HepG2 (cell line): ENCODE results near the gene CLEC10A. TPM values are rescaled to one million over a fixed set of nuclear protein-coding genes. Genes with fewer than 3 reads are reported as not detected.

Experiments used
- CCAR2 ChIP-seq: fragments of 200-400 bp; formaldehyde crosslinking; optimal IDR thresholded peaks from 2 replicates; pipeline ENCODE3; 2018; ENCODE audit warnings: low read depth, mild to moderate bottlenecking, low read length, moderate library complexity
- DNMT1 ChIP-seq: sonication (generic); formaldehyde crosslinking; IDR thresholded peaks from 2 replicates; pipeline ENCODE4 v1.5.1; 2020; ENCODE audit warnings: mild to moderate bottlenecking, missing genetic modification reagents
- FOXP1 ChIP-seq, 2 experiments: fragments of 450-650 bp in 1 of 2; IDR thresholded peaks; 2 replicates each; pipeline ENCODE4 v1.6.1; 2017 to 2018; ENCODE audit warnings: antibody characterized with exemption in 1 of 2
- GABPB1 ChIP-seq: IDR thresholded peaks from 2 replicates; pipeline ENCODE4 v1.6.1; 2016; ENCODE audit warnings: mild to moderate bottlenecking, missing genetic modification reagents, moderate library complexity, missing compliant biosample characterization
- HOXA7 ChIP-seq: sonication (generic); formaldehyde crosslinking; IDR thresholded peaks from 2 replicates; pipeline ENCODE4 v1.8.1; 2022; ENCODE audit warnings: mild to moderate bottlenecking, missing genetic modification reagents, moderate library complexity
- KLF13 ChIP-seq: sonication (generic); formaldehyde crosslinking; IDR thresholded peaks from 2 replicates; pipeline ENCODE4 v1.4.0; 2020; ENCODE audit warnings: mild to moderate bottlenecking, missing genetic modification reagents
- LCORL ChIP-seq, 2 experiments: fragments of 450-650 bp in 1 of 2; sonication (generic) in 1 of 2; formaldehyde crosslinking in 1 of 2; IDR thresholded peaks; 2 replicates each; pipeline versions ENCODE4 v1.5.0 to v1.6.1; 2017 to 2020; ENCODE audit warnings: antibody characterized with exemption in 1 of 2, missing genetic modification reagents in 1 of 2
- MYNN ChIP-seq: sonication (generic); formaldehyde crosslinking; IDR thresholded peaks from 2 replicates; pipeline ENCODE4 v1.4.0; 2020; ENCODE audit warnings: mild to moderate bottlenecking, low read depth, missing genetic modification reagents
- NONO ChIP-seq, 2 experiments: fragments of 450-650 bp in 1 of 2; sonication (generic) in 1 of 2; formaldehyde crosslinking in 1 of 2; IDR thresholded peaks in 1 of 2; conservative IDR thresholded peaks in 1 of 2; 2 replicates each; pipeline versions ENCODE4 v1.6.1 to v1.8.0; 2017 to 2022; ENCODE audit warnings: mild to moderate bottlenecking in 1 of 2, missing genetic modification reagents in 1 of 2, moderate library complexity in 1 of 2
- NR2F2 ChIP-seq: IDR thresholded peaks from 2 replicates; pipeline ENCODE4 v1.6.1; 2012; ENCODE audit warnings: low read depth, inconsistent platforms, borderline replicate concordance
- PHF21A ChIP-seq: sonication (generic); formaldehyde crosslinking; IDR thresholded peaks from 2 replicates; pipeline ENCODE4 v1.5.0; 2020; ENCODE audit warnings: mild to moderate bottlenecking, missing genetic modification reagents
- POGZ ChIP-seq: sonication (generic); formaldehyde crosslinking; IDR thresholded peaks from 2 replicates; pipeline ENCODE4 v1.4.0; 2020; ENCODE audit warnings: mild to moderate bottlenecking, missing genetic modification reagents
- PRPF4 ChIP-seq: fragments of 200-400 bp; formaldehyde crosslinking; IDR thresholded peaks from 2 replicates; pipeline ENCODE4 v1.6.1; 2016; ENCODE audit warnings: low read length, low read depth; ENCODE audit not compliant: poor library complexity, severe bottlenecking
- SIX1 ChIP-seq: sonication (generic); formaldehyde crosslinking; IDR thresholded peaks from 2 replicates; pipeline ENCODE4 v1.4.0; 2020; ENCODE audit warnings: missing genetic modification reagents, borderline replicate concordance
- TAF1 ChIP-seq: sonication (generic); formaldehyde crosslinking; IDR thresholded peaks from 2 replicates; pipeline ENCODE4 v1.4.0; 2020; ENCODE audit warnings: missing genetic modification reagents
- ZFP1 ChIP-seq: IDR thresholded peaks from 2 replicates; pipeline ENCODE4 v1.6.1; 2016
- ZNF275 ChIP-seq: sonication (generic); formaldehyde crosslinking; IDR thresholded peaks from 2 replicates; pipeline ENCODE4 v1.8.0; 2022; ENCODE audit warnings: missing genetic modification reagents, mild to moderate bottlenecking, inconsistent platforms, borderline replicate concordance
- ZNF280D ChIP-seq: sonication (generic); formaldehyde crosslinking; IDR thresholded peaks from 2 replicates; pipeline ENCODE4 v1.5.1; 2020; ENCODE audit warnings: mild to moderate bottlenecking, missing genetic modification reagents
- ZNF484 ChIP-seq: sonication (generic); formaldehyde crosslinking; IDR thresholded peaks from 2 replicates; pipeline ENCODE4 v1.5.1; 2020; ENCODE audit warnings: mild to moderate bottlenecking, low read depth, missing genetic modification reagents, borderline replicate concordance
- ZNF558 ChIP-seq: sonication (generic); formaldehyde crosslinking; IDR thresholded peaks from 2 replicates; pipeline ENCODE4 v1.9.0; 2022; ENCODE audit warnings: mild to moderate bottlenecking, missing genetic modification reagents, borderline replicate concordance
- ZNF562 ChIP-seq: sonication (generic); formaldehyde crosslinking; IDR thresholded peaks from 2 replicates; pipeline ENCODE4 v1.8.0; 2022; ENCODE audit warnings: missing genetic modification reagents, borderline replicate concordance
- ZNF598 ChIP-seq: sonication (generic); formaldehyde crosslinking; IDR thresholded peaks from 2 replicates; pipeline ENCODE4 v1.5.1; 2020; ENCODE audit warnings: mild to moderate bottlenecking, missing genetic modification reagents, borderline replicate concordance
- ZNF782 ChIP-seq: sonication (generic); formaldehyde crosslinking; IDR thresholded peaks from 2 replicates; pipeline ENCODE4 v1.4.0; 2020; ENCODE audit warnings: missing genetic modification reagents, mild to moderate bottlenecking, borderline replicate concordance
- ZUFSP ChIP-seq: sonication (generic); formaldehyde crosslinking; IDR thresholded peaks from 2 replicates; pipeline ENCODE4 v1.9.0; 2021; ENCODE audit warnings: missing genetic modification reagents, mild to moderate bottlenecking, borderline replicate concordance
- polyA plus RNA-seq, 8 experiments: library from polyadenylated mRNA; depleted of rRNA in 3 of 8; stranded (reverse) in 7 of 8; unstranded in 1 of 8; fragments of >200 nt; fragmentation: Illumina TruSeq in 4 of 8; extraction: Trizol in 4 of 8; gene quantifications; 2 replicates each; pipeline versions ENCODE4 v1.2.1 to v1.2.3, GENCODE V29; 2011 to 2016; ENCODE audit warnings: low read depth in 4 of 8, missing spikeins in 1 of 8, mixed read lengths in 1 of 8; ENCODE audit not compliant: insufficient read depth in 1 of 8
- total RNA-seq, 5 experiments: library from RNA; depleted of rRNA; stranded (reverse); fragments of >200 nt; fragmentation: Illumina TruSeq; extraction: Trizol; gene quantifications; 2 replicates each; pipeline ENCODE4 v1.2.3, GENCODE V29; 2016; ENCODE audit warnings: low read depth in 1 of 5

The CLEC10A gene
- total and polyA plus RNA-seq, 2 of the 13 experiments (the other 11 are each of a cell fraction or from before 2014, with no cell fraction given) = 0.33 TPM; not detected in 1

- peak; percentile 55; the same call in 1 of the 2 replicates for TF ChIP-seq ZNF275
- no peak for TF ChIP-seq PRPF4
- no peak; the same call in 1 of the 2 replicates for TF ChIP-seq POGZ
- TF ChIP-seq SIX1 (CRISPR knock-in tag) = no peak
- 0 out of 2 replicates have a peak, but pooled peaks have one; percentile 21 for TF ChIP-seq ZNF280D (CRISPR knock-in tag)
- no peak for TF ChIP-seq ZFP1 (CRISPR knock-in tag)
- peak; percentile 85 for TF ChIP-seq TAF1 (CRISPR knock-in tag)
- TF ChIP-seq ZNF562 (CRISPR knock-in tag) = no peak
- no peak for TF ChIP-seq ZNF598 (CRISPR knock-in tag)
- no peak for TF ChIP-seq KLF13 (CRISPR knock-in tag)
- no peak for TF ChIP-seq NR2F2
- no peak for TF ChIP-seq MYNN
- peak; percentile 72 for TF ChIP-seq GABPB1 (CRISPR knock-in tag)
- TF ChIP-seq ZUFSP = no peak
- no peak for TF ChIP-seq FOXP1 (IDR thresholded peaks at IDR 0.05)
- TF ChIP-seq FOXP1 (CRISPR knock-in tag; IDR thresholded peaks at IDR 0.05) = no peak
- TF ChIP-seq HOXA7 (CRISPR knock-in tag) = no peak
- TF ChIP-seq ZNF782 (CRISPR knock-in tag) = no peak
- TF ChIP-seq PHF21A (CRISPR knock-in tag) = peak; percentile 86; the same call in 1 of the 2 replicates
- no peak for TF ChIP-seq LCORL (IDR thresholded peaks at IDR 0.05)
- peak; percentile 53 for TF ChIP-seq LCORL (CRISPR knock-in tag; IDR thresholded peaks at IDR 0.05)
- no peak for TF ChIP-seq NONO (IDR thresholded peaks at IDR 0.05)
- TF ChIP-seq NONO (CRISPR knock-in tag; conservative IDR thresholded peaks at IDR 0.05) = peak; percentile 50; the same call in 1 of the 2 replicates
- no peak for TF ChIP-seq DNMT1
- TF ChIP-seq ZNF484 (CRISPR knock-in tag) = no peak
- TF ChIP-seq ZNF558 = peak; percentile 79; the same call in 1 of the 2 replicates
- TF ChIP-seq CCAR2 = no peak
Measured at GRCh38 chr17:7035591-7036368, 44.3 kb downstream of the CLEC10A start, which contains the start of gene SLC16A13 (continued).
